ENCODE results near the gene ZDBF2.

The ZDBF2 gene

DNA sequence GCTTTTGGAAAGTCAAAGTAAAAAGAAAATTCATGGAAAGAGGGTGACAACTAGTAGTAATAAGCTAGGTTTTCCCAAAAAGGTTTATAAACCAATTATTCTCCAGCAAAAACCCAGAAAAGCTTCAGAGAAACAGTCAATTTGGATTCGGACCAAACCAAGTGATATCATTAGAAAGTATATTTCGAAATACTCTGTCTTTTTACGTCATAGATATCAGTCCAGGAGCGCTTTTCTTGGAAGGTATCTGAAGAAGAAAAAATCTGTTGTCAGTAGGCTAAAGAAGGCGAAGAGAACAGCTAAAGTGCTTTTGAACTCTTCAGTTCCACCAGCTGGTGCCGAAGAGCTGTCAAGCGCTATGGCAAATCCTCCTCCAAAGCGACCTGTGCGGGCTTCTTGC is 36.6 kb downstream of the ZDBF2 start:
- Histone ChIP-seq H3K9ac (ENCODE audit: low read depth, low read length, poor library complexity) (no peak overlapping the region), H3K4me1 (ENCODE audit: control insufficient read depth in 2 of 2, insufficient read depth in 1 of 2, low read depth in 1 of 2, low read length in 2 of 2) (no peaks in the 10 kb centered on the region), H3K27me3 (ENCODE audit: control insufficient read depth in 3 of 3, insufficient read depth in 3 of 3, low read depth in 1 of 3, low read length in 3 of 3) (no peaks in the 10 kb centered on the region), H3K4ac (ENCODE audit: low read length) (no peak overlapping the region), H3K4me2 (ENCODE audit: insufficient read depth, low read length, poor library complexity, severe bottlenecking) (no peak overlapping the region), H2AK5ac (ENCODE audit: low read depth, low read length) (no peak overlapping the region), H3K18ac (ENCODE audit: low read length) (no peak overlapping the region), H2BK12ac (ENCODE audit: low read length) (no peak overlapping the region), H2BK120ac (ENCODE audit: low read depth, low read length) (no peak overlapping the region), H3K27ac (replicated peaks; ENCODE audit: low read length) (no peak overlapping the region), H3K9me3 (replicated peaks in 1 of 2; ENCODE audit: control insufficient read depth in 2 of 2, insufficient read depth in 1 of 2, low read depth in 1 of 2, low read length in 2 of 2) (peaks cover 0 to 6% of the 10 kb centered on the region in 2 donors), H3K79me1 (ENCODE audit: low read depth, low read length) (no peaks in the 10 kb centered on the region), H4K91ac (ENCODE audit: low read depth, low read length, poor library complexity) (no peak overlapping the region), H3K4me3 (ENCODE audit: low read length in 2 of 2) (no peak overlapping the region), H3K36me3 (replicated peaks in 1 of 2; ENCODE audit: control insufficient read depth in 2 of 2, insufficient read depth in 2 of 2, low read length in 2 of 2) (peaks cover 3 to 56% of the 10 kb centered on the region in 2 donors), H3K14ac (ENCODE audit: low read length) (no peak overlapping the region), H2BK5ac (ENCODE audit: low read length) (no peak overlapping the region), H3K23ac (ENCODE audit: low read depth, low read length, poor library complexity) (no peak overlapping the region), H4K8ac (ENCODE audit: low read depth, low read length) (no peak overlapping the region), H2AFZ (ENCODE audit: low read length) (no peak overlapping the region), H2BK15ac (ENCODE audit: low read length) (no peak overlapping the region)
- WGBS, 2 donors (ENCODE audit: extremely low coverage in 2 of 2, insufficient read length in 2 of 2, insufficient replicate concordance in 1 of 2), result no CpG with 5 or more reads among the region's 9 CpGs
- DNase-seq (ENCODE audit: low spot score), result no peak

DNA sequence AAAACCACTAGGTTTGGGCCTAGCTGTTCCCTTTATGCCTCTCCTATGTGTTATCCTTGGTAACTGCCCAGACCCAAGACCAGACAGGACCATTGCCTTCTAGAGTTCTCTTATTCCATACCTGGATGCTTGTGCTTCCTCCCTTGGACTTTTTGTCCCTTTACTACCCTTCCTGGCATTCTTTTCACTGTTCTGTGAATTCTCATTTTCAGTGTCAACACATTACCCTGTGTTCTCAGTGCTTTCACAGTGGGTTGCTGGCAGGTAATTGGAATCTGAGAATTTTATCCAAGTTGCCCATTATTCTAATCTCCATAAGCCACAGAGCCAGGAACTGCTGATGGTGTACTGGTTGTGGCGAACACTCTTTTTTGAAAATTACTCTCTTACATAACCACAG is 41.7 kb downstream of the ZDBF2 start:
- no peak for DNase-seq (ENCODE audit: low spot score)
- no peak overlapping the region for H3K27ac ChIP-seq (replicated peaks; ENCODE audit: low read length)
- H3K27me3 ChIP-seq (ENCODE audit: control insufficient read depth in 3 of 3, insufficient read depth in 3 of 3, low read depth in 1 of 3, low read length in 3 of 3), result no peaks in the 10 kb centered on the region
- H3K18ac ChIP-seq (ENCODE audit: low read length), result no peak overlapping the region
- peaks cover 3 to 6% of the 10 kb centered on the region in 2 donors for H3K36me3 ChIP-seq (replicated peaks in 1 of 2; ENCODE audit: control insufficient read depth in 2 of 2, insufficient read depth in 2 of 2, low read length in 2 of 2)
- WGBS, 2 donors (ENCODE audit: extremely low coverage in 2 of 2, insufficient read length in 2 of 2, insufficient replicate concordance in 1 of 2), result no CpG with 5 or more reads among the region's 1 CpG
- no peak overlapping the region for H2AFZ ChIP-seq (ENCODE audit: low read length)
- no peak overlapping the region for H3K14ac ChIP-seq (ENCODE audit: low read length)
- H2BK15ac ChIP-seq (ENCODE audit: low read length), result no peak overlapping the region
- H2BK120ac ChIP-seq (ENCODE audit: low read depth, low read length), result no peak overlapping the region
- no peak overlapping the region for H4K8ac ChIP-seq (ENCODE audit: low read depth, low read length)
- H3K4me1 ChIP-seq (ENCODE audit: control insufficient read depth in 2 of 2, insufficient read depth in 1 of 2, low read depth in 1 of 2, low read length in 2 of 2), result no peaks in the 10 kb centered on the region
- no peak overlapping the region for H4K91ac ChIP-seq (ENCODE audit: low read depth, low read length, poor library complexity)
- no peaks in the 10 kb centered on the region for H3K79me1 ChIP-seq (ENCODE audit: low read depth, low read length)
- peaks cover 5 to 8% of the 10 kb centered on the region in 2 donors for H3K9me3 ChIP-seq (replicated peaks in 1 of 2; ENCODE audit: control insufficient read depth in 2 of 2, insufficient read depth in 1 of 2, low read depth in 1 of 2, low read length in 2 of 2)
- H2BK12ac ChIP-seq (ENCODE audit: low read length), result no peak overlapping the region
- no peak overlapping the region for H3K9ac ChIP-seq (ENCODE audit: low read depth, low read length, poor library complexity)
- H2AK5ac ChIP-seq (ENCODE audit: low read depth, low read length), result no peak overlapping the region
- H2BK5ac ChIP-seq (ENCODE audit: low read length), result no peak overlapping the region
- H3K4me2 ChIP-seq (ENCODE audit: insufficient read depth, low read length, poor library complexity, severe bottlenecking), result no peak overlapping the region
- no peak overlapping the region for H3K4me3 ChIP-seq (ENCODE audit: low read length in 2 of 2)
- H3K23ac ChIP-seq (ENCODE audit: low read depth, low read length, poor library complexity), result no peak overlapping the region
- no peak overlapping the region for H3K4ac ChIP-seq (ENCODE audit: low read length)

- Histone ChIP-seq H3K27me3 (ENCODE audit: control insufficient read depth in 3 of 3, insufficient read depth in 3 of 3, low read depth in 1 of 3, low read length in 3 of 3) (no peaks in the 10 kb centered on the region), H3K9ac (ENCODE audit: low read depth, low read length, poor library complexity) (no peak overlapping the region), H4K8ac (ENCODE audit: low read depth, low read length) (no peak overlapping the region), H2AK5ac (ENCODE audit: low read depth, low read length) (no peak overlapping the region), H3K18ac (ENCODE audit: low read length) (no peak overlapping the region), H4K91ac (ENCODE audit: low read depth, low read length, poor library complexity) (no peak overlapping the region), H3K9me3 (replicated peaks in 1 of 2; ENCODE audit: control insufficient read depth in 2 of 2, insufficient read depth in 1 of 2, low read depth in 1 of 2, low read length in 2 of 2) (peaks cover 5 to 8% of the 10 kb centered on the region in 2 donors), H3K4me3 (ENCODE audit: low read length in 2 of 2) (no peak overlapping the region), H2AFZ (ENCODE audit: low read length) (no peak overlapping the region), H2BK5ac (ENCODE audit: low read length) (no peak overlapping the region), H3K27ac (replicated peaks; ENCODE audit: low read length) (no peak overlapping the region), H3K4ac (ENCODE audit: low read length) (no peak overlapping the region), H2BK12ac (ENCODE audit: low read length) (no peak overlapping the region), H3K23ac (ENCODE audit: low read depth, low read length, poor library complexity) (no peak overlapping the region), H3K79me1 (ENCODE audit: low read depth, low read length) (no peaks in the 10 kb centered on the region), H3K36me3 (replicated peaks in 1 of 2; ENCODE audit: control insufficient read depth in 2 of 2, insufficient read depth in 2 of 2, low read length in 2 of 2) (peaks cover 0 to 3% of the 10 kb centered on the region in 2 donors), H3K4me1 (ENCODE audit: control insufficient read depth in 2 of 2, insufficient read depth in 1 of 2, low read depth in 1 of 2, low read length in 2 of 2) (no peaks in the 10 kb centered on the region), H2BK15ac (ENCODE audit: low read length) (no peak overlapping the region), H2BK120ac (ENCODE audit: low read depth, low read length) (no peak overlapping the region), H3K14ac (ENCODE audit: low read length) (no peak overlapping the region), H3K4me2 (ENCODE audit: insufficient read depth, low read length, poor library complexity, severe bottlenecking) (no peak overlapping the region)
- no CpG with 5 or more reads among the region's 3 CpGs for WGBS, 2 donors (ENCODE audit: extremely low coverage in 2 of 2, insufficient read length in 2 of 2, insufficient replicate concordance in 1 of 2)
- DNase-seq (ENCODE audit: low spot score), result no peak
Observed at GRCh38 chr2:206323033-206323432, 48.6 kb downstream of the ZDBF2 start.

DNA sequence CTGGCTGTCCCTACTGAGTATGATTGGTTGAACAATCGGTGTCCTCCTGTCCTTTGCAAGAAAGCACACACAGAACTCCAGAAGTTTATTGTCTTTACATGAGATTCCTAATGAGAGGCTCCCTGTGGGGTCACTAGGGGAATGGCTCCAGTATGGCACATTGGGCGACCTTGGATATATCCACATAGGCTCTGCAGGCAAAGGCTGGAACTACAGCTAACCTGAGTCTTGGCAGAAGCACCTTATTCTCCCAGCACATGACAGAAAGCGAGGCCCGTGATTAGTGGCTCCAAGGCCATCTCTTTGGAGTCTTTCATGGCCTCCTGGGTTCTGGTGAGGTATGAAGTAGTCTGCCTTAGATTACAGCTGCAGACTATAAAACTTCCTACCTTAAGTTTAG is 49.0 kb downstream of the ZDBF2 start:
- Histone ChIP-seq H2BK120ac (ENCODE audit: low read depth, low read length) (no peak overlapping the region), H3K79me1 (ENCODE audit: low read depth, low read length) (no peaks in the 10 kb centered on the region), H3K4me1 (ENCODE audit: control insufficient read depth in 2 of 2, insufficient read depth in 1 of 2, low read depth in 1 of 2, low read length in 2 of 2) (peaks cover 0 to under 1% of the 10 kb centered on the region in 2 donors), H3K4ac (ENCODE audit: low read length) (no peak overlapping the region), H4K8ac (ENCODE audit: low read depth, low read length) (no peak overlapping the region), H3K9me3 (replicated peaks in 1 of 2; ENCODE audit: control insufficient read depth in 2 of 2, insufficient read depth in 1 of 2, low read depth in 1 of 2, low read length in 2 of 2) (peaks cover 5 to 6% of the 10 kb centered on the region in 2 donors), H3K14ac (ENCODE audit: low read length) (no peak overlapping the region), H3K4me3 (ENCODE audit: low read length in 2 of 2) (no peak overlapping the region), H2BK12ac (ENCODE audit: low read length) (no peak overlapping the region), H3K27ac (replicated peaks; ENCODE audit: low read length) (no peak overlapping the region), H3K27me3 (ENCODE audit: control insufficient read depth in 3 of 3, insufficient read depth in 3 of 3, low read depth in 1 of 3, low read length in 3 of 3) (no peaks in the 10 kb centered on the region), H3K36me3 (replicated peaks in 1 of 2; ENCODE audit: control insufficient read depth in 2 of 2, insufficient read depth in 2 of 2, low read length in 2 of 2) (peaks cover 0 to 3% of the 10 kb centered on the region in 2 donors), H3K23ac (ENCODE audit: low read depth, low read length, poor library complexity) (no peak overlapping the region), H2AFZ (ENCODE audit: low read length) (no peak overlapping the region), H4K91ac (ENCODE audit: low read depth, low read length, poor library complexity) (no peak overlapping the region), H3K9ac (ENCODE audit: low read depth, low read length, poor library complexity) (no peak overlapping the region), H3K18ac (ENCODE audit: low read length) (no peak overlapping the region), H2BK15ac (ENCODE audit: low read length) (no peak overlapping the region), H2AK5ac (ENCODE audit: low read depth, low read length) (no peak overlapping the region), H2BK5ac (ENCODE audit: low read length) (no peak overlapping the region), H3K4me2 (ENCODE audit: insufficient read depth, low read length, poor library complexity, severe bottlenecking) (no peak overlapping the region)
- WGBS, 2 donors (ENCODE audit: extremely low coverage in 2 of 2, insufficient read length in 2 of 2, insufficient replicate concordance in 1 of 2), result no CpG with 5 or more reads among the region's 4 CpGs
- no peak for DNase-seq (ENCODE audit: low spot score)

Measured in neuronal stem cell (in vitro differentiated cells).